DND-41 (cell line): Measurements from ENCODE around the gene CCDC183.
"Not testable (repeated sequence)": the region's sequence is repeated elsewhere in the genome, so short reads cannot be mapped to it uniquely, and the experiment has no call there.

Experiments
- ATAC-seq: fragments of 200-7000 bp; cut with Tn5 transposase; 3 replicates; pipeline ENCODE4 v1.9.1; 2021; ENCODE audit warnings: low read depth; ENCODE audit not compliant: insufficient read depth
- DNase-seq: peaks from one replicate; pipeline ENCODE4 v3.0.0-alpha.2; 2020
- H2AFZ ChIP-seq: 2 replicates; pipeline ENCODE4 v1.6.0; 2012; ENCODE audit warnings: low read depth, low read length
- H3K27ac ChIP-seq: 2 replicates; pipeline ENCODE4 v1.5.1; 2012; ENCODE audit warnings: low read length, inconsistent platforms
- H3K27me3 ChIP-seq: fragments of 200-600 bp; sonication (generic); 2 replicates; pipeline ENCODE4 v1.6.0; 2012; ENCODE audit warnings: low read length, mild to moderate bottlenecking, inconsistent platforms; ENCODE audit not compliant: insufficient read depth, poor library complexity
- H3K36me3 ChIP-seq: 2 replicates; pipeline ENCODE4 v1.5.1; 2012; ENCODE audit warnings: low read length, inconsistent platforms; ENCODE audit not compliant: insufficient read depth
- H3K4me1 ChIP-seq: 2 replicates; pipeline ENCODE4 v1.5.1; 2012; ENCODE audit warnings: mild to moderate bottlenecking, low read length; ENCODE audit not compliant: insufficient read depth
- H3K4me2 ChIP-seq: 2 replicates; pipeline ENCODE4 v1.6.0; 2012; ENCODE audit warnings: mild to moderate bottlenecking, moderate library complexity, low read length, inconsistent platforms; ENCODE audit not compliant: insufficient read depth
- H3K4me3 ChIP-seq, 2 experiments: fragments of 200-600 bp in 1 of 2; shearing (Covaris generic) in 1 of 2; 2 replicates each; pipeline ENCODE4 v1.5.1; 2012 to 2016; ENCODE audit warnings: inconsistent platforms in 2 of 2, low read length in 2 of 2, mild to moderate bottlenecking in 2 of 2, low read depth in 1 of 2, moderate library complexity in 1 of 2
- H3K79me2 ChIP-seq: 2 replicates; pipeline ENCODE4 v1.6.0; 2012; ENCODE audit warnings: low read length, inconsistent platforms; ENCODE audit not compliant: insufficient read depth
- H3K9ac ChIP-seq: 2 replicates; pipeline ENCODE4 v1.6.0; 2012; ENCODE audit warnings: low read depth, mild to moderate bottlenecking, inconsistent platforms, low read length, moderate library complexity
- H3K9me3 ChIP-seq: 2 replicates; pipeline ENCODE4 v1.5.1; 2012; ENCODE audit warnings: low read length, moderate library complexity, mild to moderate bottlenecking, inconsistent platforms; ENCODE audit not compliant: insufficient read depth, severe bottlenecking
- H4K20me1 ChIP-seq: 2 replicates; pipeline ENCODE4 v1.6.0; 2012; ENCODE audit warnings: low read length; ENCODE audit not compliant: insufficient read depth
- CTCF ChIP-seq: IDR thresholded peaks from 2 replicates; pipeline ENCODE4 v1.5.1; 2012; ENCODE audit warnings: borderline replicate concordance, low read length, moderate library complexity, mild to moderate bottlenecking; ENCODE audit not compliant: poor library complexity, severe bottlenecking; ENCODE audit errors: extremely low read depth
- EZH2 ChIP-seq: IDR thresholded peaks from 3 replicates; pipeline ENCODE4 v1.6.1; 2012; ENCODE audit warnings: borderline replicate concordance, low read depth, mild to moderate bottlenecking, moderate library complexity, low read length, inconsistent platforms; ENCODE audit not compliant: severe bottlenecking

The CCDC183 gene

DNA sequence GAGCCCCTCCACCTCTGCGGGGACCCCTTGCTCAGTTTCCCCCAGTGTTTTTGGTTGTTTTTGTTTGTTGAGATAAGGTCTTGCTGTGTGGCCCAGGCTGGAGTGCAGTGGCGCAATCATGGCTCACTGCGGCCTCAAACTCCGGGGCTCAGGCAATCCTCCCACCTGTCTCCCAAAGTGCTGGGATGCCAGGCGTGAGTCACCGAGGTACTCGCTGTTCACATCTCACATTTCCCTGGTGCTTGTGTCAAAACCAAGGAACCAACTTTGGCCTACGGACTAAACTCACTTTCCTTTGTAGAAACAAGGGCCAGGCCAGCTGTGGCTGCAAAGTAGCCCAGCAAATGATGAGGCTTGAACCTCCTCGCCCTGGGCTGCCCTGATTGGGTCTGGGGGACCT is 36.4 kb downstream of the CCDC183 start:
- Histone ChIP-seq H3K4me1 (no peaks in the 10 kb centered on the region), H2AFZ (no peak overlapping the region), H4K20me1 (peaks cover 20% of the 10 kb centered on the region), H3K9me3 (no peaks in the 10 kb centered on the region), H3K9ac (no peak overlapping the region), H3K4me3 (no peak overlapping the region), H3K27me3 (no peaks in the 10 kb centered on the region), H3K4me2 (no peak overlapping the region), H3K36me3 (peaks cover 73% of the 10 kb centered on the region), H3K27ac (no peak overlapping the region), H3K79me2 (no peaks in the 10 kb centered on the region)
- no peak for ATAC-seq
- TF ChIP-seq CTCF (no peak), EZH2 (no peak)
- DNase-seq = no peak

GRCh38 chr9:136833381-136834048 is 37.4 kb downstream of the CCDC183 start:
- H3K9me3 ChIP-seq, DNase-seq, ATAC-seq, H3K9ac ChIP-seq, H3K4me3 ChIP-seq, H3K4me1 ChIP-seq, H3K27me3 ChIP-seq, H3K4me2 ChIP-seq, H3K27ac ChIP-seq, H3K79me2 ChIP-seq, H2AFZ ChIP-seq: not testable (repeated sequence)
- H3K36me3 ChIP-seq = peaks cover 72% of the 10 kb centered on the region
- H4K20me1 ChIP-seq = peaks cover 20% of the 10 kb centered on the region

- no peak overlapping the region for H2AFZ ChIP-seq
- no peaks in the 10 kb centered on the region for H3K9me3 ChIP-seq
- H4K20me1 ChIP-seq = peaks cover 15% of the 10 kb centered on the region
- no peak overlapping the region for H3K27ac ChIP-seq
- no peak for ATAC-seq
- H3K27me3 ChIP-seq = no peaks in the 10 kb centered on the region
- H3K4me2 ChIP-seq = no peak overlapping the region
- no peaks in the 10 kb centered on the region for H3K4me1 ChIP-seq
- H3K4me3 ChIP-seq = no peak overlapping the region
- H3K36me3 ChIP-seq = peaks cover 66% of the 10 kb centered on the region
- H3K79me2 ChIP-seq = no peaks in the 10 kb centered on the region
- no peak overlapping the region for H3K9ac ChIP-seq
- no peak for TF ChIP-seq CTCF
- TF ChIP-seq EZH2 = no peak
- no peak for DNase-seq
Measured at GRCh38 chr9:136835162-136835931, 39.2 kb downstream of the CCDC183 start.
